GM12878 (cell line): ENCODE results near the gene MAML3. TPM values are rescaled to one million over a fixed set of nuclear protein-coding genes. Genes with fewer than 3 reads are reported as not detected.

Experiments used
- ATAC-seq: fragments of 200-7000 bp; cut with Tn5 transposase; 3 replicates; pipeline ENCODE4 v1.9.1; 2020; ENCODE audit warnings: mild to moderate bottlenecking, moderate library complexity
- BruUV-seq: library from RNA; stranded (reverse); fragments of 400-500 nt; replicated peaks from 2 replicates; lab custom pipeline; 2021; lab: Mats Ljungman, UMichigan
- CTCF ChIA-PET: fragments of 300-600 bp; sonication (Branson Sonifier 250); formaldehyde crosslinking; extraction: SDS; loops from one replicate; lab custom pipeline; 2021; ENCODE audit warnings: inconsistent platforms; lab: Yijun Ruan, JAX
- POLR2A ChIA-PET: fragments of 350-600 bp; formaldehyde crosslinking; extraction: SDS; loops from one replicate; lab custom pipeline; 2021; ENCODE audit warnings: inconsistent platforms; lab: Charles Lee
- RAD21 ChIA-PET: fragments of 300-600 bp; sonication (Branson Sonifier 250); formaldehyde crosslinking; loops from one replicate; lab custom pipeline; 2023; ENCODE audit warnings: antibody characterized with exemption; ENCODE audit not compliant: unreplicated experiment; lab: Charles Lee
- SMC1A ChIA-PET: fragments of 300-600 bp; sonication (Branson Sonifier 250); formaldehyde crosslinking; loops from one replicate; lab custom pipeline; 2023; ENCODE audit not compliant: unreplicated experiment, uncharacterized antibody; lab: Charles Lee
- DNase-seq: peaks from one replicate; pipeline ENCODE4 v3.0.0-alpha.2; 2011; ENCODE audit warnings: low read depth, low spot score
- FAIRE-seq: peaks from 3 replicates; lab custom pipeline; 2011; peaks lifted over from hg19 to GRCh38; lab: Jason Lieb, UNC
- H2AFZ ChIP-seq: 2 replicates; pipeline ENCODE4 v1.6.0; 2011; ENCODE audit warnings: low read depth, low read length, control low read depth; ENCODE audit not compliant: control insufficient read depth
- H3K27ac ChIP-seq: 2 replicates; pipeline ENCODE4 v1.5.1; 2011; ENCODE audit warnings: control low read depth; ENCODE audit not compliant: control insufficient read depth, insufficient read depth
- H3K27me3 ChIP-seq, 2 experiments: replicated peaks in 1 of 2; 2 replicates each; pipeline versions ENCODE4 v1.6.0 to v1.6.1; 2011; ENCODE audit warnings: low read length in 1 of 2; ENCODE audit not compliant: control insufficient read depth in 2 of 2, insufficient read depth in 2 of 2
- H3K36me3 ChIP-seq, 2 experiments: 2 replicates each; pipeline ENCODE4 v1.5.1; 2011; ENCODE audit warnings: low read length in 1 of 2; ENCODE audit not compliant: control insufficient read depth in 2 of 2, insufficient read depth in 2 of 2
- H3K4me1 ChIP-seq: 2 replicates; pipeline ENCODE4 v1.6.1; 2011; ENCODE audit warnings: mild to moderate bottlenecking, low read length, moderate library complexity, mixed read lengths; ENCODE audit not compliant: control insufficient read depth, insufficient read depth
- H3K4me2 ChIP-seq: 2 replicates; pipeline ENCODE4 v1.6.0; 2011; ENCODE audit warnings: control low read depth; ENCODE audit not compliant: control insufficient read depth, insufficient read depth
- H3K4me3 ChIP-seq: fragments of 200-600 bp; sonication (generic); 2 replicates; pipeline ENCODE4 v1.5.1; 2016
- H3K79me2 ChIP-seq: 2 replicates; pipeline ENCODE4 v1.6.0; 2011; ENCODE audit warnings: low read length; ENCODE audit not compliant: control insufficient read depth, insufficient read depth
- H3K9ac ChIP-seq: 2 replicates; pipeline ENCODE4 v1.8.0; 2011; ENCODE audit warnings: low read length, control low read depth, mixed read lengths; ENCODE audit not compliant: control insufficient read depth, insufficient read depth
- H3K9me3 ChIP-seq: replicated peaks from 3 replicates; pipeline ENCODE4 v1.5.1; 2011; ENCODE audit warnings: mild to moderate bottlenecking, low read length; ENCODE audit not compliant: control insufficient read depth, insufficient read depth
- H4K20me1 ChIP-seq: 2 replicates; pipeline ENCODE4 v1.6.0; 2011; ENCODE audit not compliant: control insufficient read depth, insufficient read depth
- ASH2L ChIP-seq: fragments of 300-600, 200-600 bp; sonication (generic); IDR thresholded peaks from 2 replicates; pipeline ENCODE4 v1.6.1; 2017; ENCODE audit warnings: low read depth, mild to moderate bottlenecking, borderline replicate concordance
- BCLAF1 ChIP-seq: fragments of 450-650 bp; IDR thresholded peaks from 2 replicates; pipeline ENCODE4 v1.6.1; 2017; ENCODE audit warnings: antibody characterized with exemption, mild to moderate bottlenecking, moderate library complexity
- CREB1 ChIP-seq: IDR thresholded peaks from 2 replicates; pipeline ENCODE4 v1.6.1; 2012; ENCODE audit warnings: low read depth, mild to moderate bottlenecking, inconsistent platforms
- CTCF ChIP-seq, 3 experiments: IDR thresholded peaks in 2 of 3; conservative IDR thresholded peaks in 1 of 3; 2 replicates each; pipeline ENCODE4 v1.5.1; 2011; ENCODE audit warnings: low read depth in 3 of 3, low read length in 3 of 3, mild to moderate bottlenecking in 3 of 3, control low read depth in 2 of 3, moderate library complexity in 2 of 3, inconsistent platforms in 1 of 3, mixed read lengths in 1 of 3; ENCODE audit not compliant: control insufficient read depth in 2 of 3, insufficient read depth in 1 of 3; ENCODE audit errors: extremely low read depth in 1 of 3
- JUND ChIP-seq: IDR thresholded peaks from 2 replicates; pipeline ENCODE4 v1.6.1; 2012; ENCODE audit warnings: low read depth, mild to moderate bottlenecking, low read length, improper control_type of control experiment, moderate library complexity
- MXI1 ChIP-seq: fragments of 150-350 bp; IDR thresholded peaks from 2 replicates; pipeline ENCODE4 v1.6.1; 2011; ENCODE audit warnings: low read depth, mild to moderate bottlenecking, inconsistent platforms, low read length, improper control_type of control experiment
- NFIC ChIP-seq: IDR thresholded peaks from 2 replicates; pipeline ENCODE4 v1.6.1; 2012; ENCODE audit warnings: low read depth, mild to moderate bottlenecking, inconsistent platforms, low read length, moderate library complexity
- PAX8 ChIP-seq: fragments of 450-650 bp; IDR thresholded peaks from 2 replicates; pipeline ENCODE4 v1.6.1; 2017; ENCODE audit warnings: mild to moderate bottlenecking, moderate library complexity
- SMARCA5 ChIP-seq: fragments of 450-650 bp; IDR thresholded peaks from 2 replicates; pipeline ENCODE4 v1.6.1; 2017; ENCODE audit warnings: mild to moderate bottlenecking
- TCF3 ChIP-seq: IDR thresholded peaks from 2 replicates; pipeline ENCODE4 v1.6.1; 2012; ENCODE audit warnings: low read depth, mild to moderate bottlenecking, low read length, borderline replicate concordance; ENCODE audit not compliant: insufficient read depth
- USF2 ChIP-seq: IDR thresholded peaks from 2 replicates; pipeline ENCODE4 v1.6.1; 2011; ENCODE audit warnings: low read depth, low read length, improper control_type of control experiment, borderline replicate concordance
- ZBTB33 ChIP-seq: fragments of 450-650 bp; IDR thresholded peaks from 2 replicates; pipeline ENCODE4 v1.6.1; 2017; ENCODE audit warnings: mild to moderate bottlenecking
- ZNF24 ChIP-seq: fragments of 450-650 bp; IDR thresholded peaks from 2 replicates; pipeline ENCODE4 v1.6.1; 2017; ENCODE audit warnings: antibody characterized with exemption, mild to moderate bottlenecking
- WGBS: methylation state at CpG from one replicate; pipeline ENCODE4 v1.1.6; 2016; ENCODE audit warnings: low lambda C conversion rate; ENCODE audit not compliant: insufficient replicate concordance, insufficient coverage; ENCODE audit errors: missing lambda C conversion rate; 5-methylcytosine and 5-hydroxymethylcytosine counted together
- in situ Hi-C: fragments of 300-500 bp; cut with MboI; formaldehyde crosslinking; loops from 9 replicates; pipeline ENCODE4 v1.14.3; 2018; ENCODE audit warnings: mixed read lengths
- intact Hi-C: fragments of 100-400 bp; cut with micrococcal nuclease; formaldehyde crosslinking; loops from one replicate; pipeline ENCODE4 v1.14.2; 2022; ENCODE audit not compliant: unreplicated experiment
- polyA plus RNA-seq, 11 experiments: library from polyadenylated mRNA; depleted of rRNA in 4 of 11; unstranded in 6 of 11; stranded (reverse) in 5 of 11; fragments of >200 nt; fragmentation: Nextera tagmentation in 4 of 11; fragmentation: Illumina TruSeq in 1 of 11; extraction: Ambion mirVana in 4 of 11; extraction: Trizol in 1 of 11; gene quantifications; 1 replicate in 1 of 11; 2 replicates in 10 of 11; pipeline versions ENCODE4 v1.2.1 to v1.2.3, GENCODE V29; 2011 to 2016; ENCODE audit warnings: inconsistent platforms in 2 of 11, missing spikeins in 2 of 11, low read depth in 1 of 11
- total RNA-seq, 4 experiments: library from RNA; depleted of rRNA in 3 of 4; stranded (reverse); fragments of >200 nt in 3 of 4; fragmentation: Illumina TruSeq in 1 of 4; extraction: Trizol in 1 of 4; gene quantifications; 2 replicates each; pipeline versions ENCODE4 v1.2.1 to v1.2.3, GENCODE V29; 2013 to 2021

MAML3 gene
- total and polyA plus RNA-seq, 10 of the 15 experiments (the other 5 are each of a cell fraction or from before 2014, with no cell fraction given): under 0.01 to 0.53 (median 0.06) TPM; not detected in 2

GRCh38 chr4:139843641-139844040, 310.3 kb downstream of the MAML3 start (continued):
- TF ChIP-seq MXI1 (no peak), SMARCA5 (no peak), ZNF24 (no peak), ASH2L (no peak), CREB1 (no peak), JUND (no peak), BCLAF1 (no peak)

GRCh38 chr4:139841464-139842195, 312.4 kb downstream of the MAML3 start:
- ChIA-PET RAD21 (no interaction called here), SMC1A (no interaction called here), CTCF (interaction anchor here (0.7 kb wide), 1 partner anchor 175 kb away, joined by 3 read pairs; no protein-coding TSS in a partner anchor), POLR2A (no interaction called here)
- H3K4me2 ChIP-seq: no peak overlapping the region
- H3K4me1 ChIP-seq: no peaks in the 10 kb centered on the region
- FAIRE-seq (no peak), ATAC-seq (no peak), DNase-seq (no peak)
- in situ Hi-C loops: no loop called here
- H3K79me2 ChIP-seq: no peaks in the 10 kb centered on the region
- no peaks in the 10 kb centered on the region for H4K20me1 ChIP-seq
- no peak overlapping the region for H3K9ac ChIP-seq
- H3K27me3 ChIP-seq: peaks cover 0 to 2% of the 10 kb centered on the region in 2 experiments; a peak in 2 of 4 replicates
- H3K4me3 ChIP-seq: no peak overlapping the region
- H3K36me3 ChIP-seq: no peaks in the 10 kb centered on the region
- no peaks in the 10 kb centered on the region for H3K9me3 ChIP-seq
- no peak for TF ChIP-seq PAX8
- no peak for TF ChIP-seq USF2
- TF ChIP-seq ZBTB33: no peak
- no peak for TF ChIP-seq TCF3
- TF ChIP-seq CTCF (IDR thresholded peaks at IDR 0.05 in 2 of 3, conservative IDR thresholded peaks at IDR 0.05 in 1 of 3; ENCODE audit: control insufficient read depth in 2 of 3, extremely low read depth in 1 of 3, insufficient read depth in 1 of 3, low read depth in 3 of 3, low read length in 3 of 3): no peak
- no peak for TF ChIP-seq NFIC
- intact Hi-C loops: no loop called here
- BruUV-seq: no TSS peak
- H2AFZ ChIP-seq: no peak overlapping the region
- no peak overlapping the region for H3K27ac ChIP-seq
- WGBS: 36% methylated on average over 10 of the region's 10 CpGs
